Epidermal melanocyte (primary cell): ENCODE data around the gene KCNH1.

ENCODE experiments used
- DNase-seq: peaks from one replicate; pipeline ENCODE4 v3.0.0; 2011; ENCODE audit warnings: low spot score; ENCODE audit not compliant: insufficient read length

The KCNH1 gene

GRCh38 chr1:210757677-210758076 lies 376.3 kb downstream of the KCNH1 start:
- no peak for DNase-seq

GRCh38 chr1:210755991-210756659 lies 377.8 kb downstream of the KCNH1 start:
- DNase-seq: no peak

GRCh38 chr1:210754878-210755665 lies 378.9 kb downstream of the KCNH1 start:
- DNase-seq: no peak

GRCh38 chr1:210751911-210752310 lies 382.0 kb downstream of the KCNH1 start:
- no peak for DNase-seq

GRCh38 chr1:210750468-210750867 lies 383.5 kb downstream of the KCNH1 start:
- no peak for DNase-seq

GRCh38 chr1:210748796-210749195 lies 385.2 kb downstream of the KCNH1 start:
- no peak for DNase-seq

GRCh38 chr1:210747890-210748289 lies 386.1 kb downstream of the KCNH1 start:
- DNase-seq: no peak

- no peak for DNase-seq
Measured at GRCh38 chr1:210747112-210747511, 386.8 kb downstream of the KCNH1 start.

GRCh38 chr1:210746024-210746731 lies 387.8 kb downstream of the KCNH1 start:
- DNase-seq: no peak

- no peak for DNase-seq
Measured at GRCh38 chr1:210743038-210743437, 390.9 kb downstream of the KCNH1 start.

- no peak for DNase-seq
Measured at GRCh38 chr1:210741564-210741963, 392.4 kb downstream of the KCNH1 start.

GRCh38 chr1:210739627-210740026 lies 394.3 kb downstream of the KCNH1 start:
- no peak for DNase-seq

- DNase-seq: no peak
Measured at GRCh38 chr1:210738256-210738655, 395.7 kb downstream of the KCNH1 start.

GRCh38 chr1:210736713-210737112 lies 397.2 kb downstream of the KCNH1 start:
- no peak for DNase-seq

GRCh38 chr1:210731597-210731996 lies 402.4 kb downstream of the KCNH1 start:
- no peak for DNase-seq

- DNase-seq: no peak
Measured at GRCh38 chr1:210731193-210731592, 402.8 kb downstream of the KCNH1 start.

- no peak for DNase-seq
Measured at GRCh38 chr1:210730023-210730422, 403.9 kb downstream of the KCNH1 start.

GRCh38 chr1:210728437-210729149 lies 405.4 kb downstream of the KCNH1 start:
- no peak for DNase-seq

- DNase-seq: no peak
Measured at GRCh38 chr1:210727709-210728108, 406.2 kb downstream of the KCNH1 start.

GRCh38 chr1:210726621-210727020 lies 407.3 kb downstream of the KCNH1 start:
- DNase-seq: no peak

- DNase-seq: no peak
Measured at GRCh38 chr1:210724768-210725167, 409.2 kb downstream of the KCNH1 start.

GRCh38 chr1:210723646-210724045 lies 410.3 kb downstream of the KCNH1 start:
- DNase-seq: no peak
